Measurements from ENCODE around the gene RABEP1. TPM values are rescaled to one million over a fixed set of nuclear protein-coding genes. Genes with fewer than 3 reads are reported as not detected.

Gene RABEP1
- total RNA-seq, 1 experiment from 2014 or later: 21.8 TPM

GRCh38 chr17:5284681-5285080, 2.6 kb downstream of the RABEP1 start:
- TF ChIP-seq CTCF (IDR thresholded peaks at IDR 0.05; ENCODE audit: insufficient read depth in 1 of 2, low read depth in 1 of 2, low read length in 1 of 2, severe bottlenecking in 1 of 2, unreplicated experiment in 1 of 2): no peak
- no peak for DNase-seq
- no peak overlapping the region for H3K4me3 Mint-ChIP-seq (ENCODE audit: unreplicated experiment)
- Histone ChIP-seq H3K27me3 (replicated peaks; ENCODE audit: control insufficient read depth, insufficient read depth, low read length) (no peaks in the 10 kb centered on the region), H3K4me1 (no peaks in the 10 kb centered on the region), H3K36me3 (ENCODE audit: control insufficient read depth, insufficient read depth, low read length) (no peaks in the 10 kb centered on the region), H3K4me3 (ENCODE audit: low read depth, low read length) (no peak overlapping the region), H3K9me3 (no peaks in the 10 kb centered on the region)
- BruUV-seq (replicated peaks): no TSS peak
- intact Hi-C loops (cut with micrococcal nuclease; ENCODE audit: unreplicated experiment): no loop called here
- POLR2A ChIA-PET: interaction anchor here (0.7 kb wide), 1 partner anchor 678 kb away, joined by 4 read pairs; no protein-coding TSS in a partner anchor
- no peaks in the 10 kb centered on the region for H3K9me3 Mint-ChIP-seq (ENCODE audit: unreplicated experiment)
- peaks cover 8% of the 10 kb centered on the region for H3K4me1 Mint-ChIP-seq (ENCODE audit: low read depth, unreplicated experiment)
- no peaks in the 10 kb centered on the region for H3K27me3 Mint-ChIP-seq (ENCODE audit: insufficient read depth, unreplicated experiment)
- H3K36me3 Mint-ChIP-seq (ENCODE audit: insufficient read depth, unreplicated experiment): peaks cover 5% of the 10 kb centered on the region
- no peak overlapping the region for H3K27ac Mint-ChIP-seq (ENCODE audit: unreplicated experiment)
- CTCF ChIA-PET: no interaction called here

GRCh38 chr17:5286846-5287245, 4.8 kb downstream of the RABEP1 start:
- H3K4me3 ChIP-seq (ENCODE audit: low read depth, low read length): no peak overlapping the region
- no peaks in the 10 kb centered on the region for H3K9me3 ChIP-seq
- BruUV-seq (replicated peaks): no TSS peak
- H3K36me3 Mint-ChIP-seq (ENCODE audit: insufficient read depth, unreplicated experiment): peaks cover 5% of the 10 kb centered on the region
- no peak overlapping the region for H3K4me3 Mint-ChIP-seq (ENCODE audit: unreplicated experiment)
- no peaks in the 10 kb centered on the region for H3K4me1 ChIP-seq
- CTCF ChIA-PET: no interaction called here
- H3K9me3 Mint-ChIP-seq (ENCODE audit: unreplicated experiment): no peaks in the 10 kb centered on the region
- peak overlapping the region; percentile 27 for H3K27ac Mint-ChIP-seq (ENCODE audit: unreplicated experiment)
- no peaks in the 10 kb centered on the region for H3K36me3 ChIP-seq (ENCODE audit: control insufficient read depth, insufficient read depth, low read length)
- peak; percentile 43 to 68 for DNase-seq
- no peaks in the 10 kb centered on the region for H3K27me3 Mint-ChIP-seq (ENCODE audit: insufficient read depth, unreplicated experiment)
- TF ChIP-seq CTCF (IDR thresholded peaks at IDR 0.05; ENCODE audit: insufficient read depth in 1 of 2, low read depth in 1 of 2, low read length in 1 of 2, severe bottlenecking in 1 of 2, unreplicated experiment in 1 of 2): no peak
- intact Hi-C loops (cut with micrococcal nuclease; ENCODE audit: unreplicated experiment): no loop called here
- no peaks in the 10 kb centered on the region for H3K27me3 ChIP-seq (replicated peaks; ENCODE audit: control insufficient read depth, insufficient read depth, low read length)
- H3K4me1 Mint-ChIP-seq (ENCODE audit: low read depth, unreplicated experiment): peaks cover 8% of the 10 kb centered on the region
- POLR2A ChIA-PET: no interaction called here

- no peaks in the 10 kb centered on the region for H3K9me3 Mint-ChIP-seq (ENCODE audit: unreplicated experiment)
- no peak overlapping the region for H3K4me3 Mint-ChIP-seq (ENCODE audit: unreplicated experiment)
- no peaks in the 10 kb centered on the region for H3K9me3 ChIP-seq
- ChIA-PET CTCF (no interaction called here), POLR2A (no interaction called here)
- TF ChIP-seq CTCF (IDR thresholded peaks at IDR 0.05; ENCODE audit: insufficient read depth in 1 of 2, low read depth in 1 of 2, low read length in 1 of 2, severe bottlenecking in 1 of 2, unreplicated experiment in 1 of 2): no peak
- H3K4me1 ChIP-seq: no peaks in the 10 kb centered on the region
- BruUV-seq (replicated peaks): no TSS peak
- no peak overlapping the region for H3K27ac Mint-ChIP-seq (ENCODE audit: unreplicated experiment)
- H3K27me3 ChIP-seq (replicated peaks; ENCODE audit: control insufficient read depth, insufficient read depth, low read length): no peaks in the 10 kb centered on the region
- H3K4me1 Mint-ChIP-seq (ENCODE audit: low read depth, unreplicated experiment): peaks cover 4% of the 10 kb centered on the region
- intact Hi-C loops (cut with micrococcal nuclease; ENCODE audit: unreplicated experiment): no loop called here
- H3K36me3 ChIP-seq (ENCODE audit: control insufficient read depth, insufficient read depth, low read length): no peaks in the 10 kb centered on the region
- no peaks in the 10 kb centered on the region for H3K27me3 Mint-ChIP-seq (ENCODE audit: insufficient read depth, unreplicated experiment)
- DNase-seq: no peak
- H3K36me3 Mint-ChIP-seq (ENCODE audit: insufficient read depth, unreplicated experiment): peaks cover 5% of the 10 kb centered on the region
- H3K4me3 ChIP-seq (ENCODE audit: low read depth, low read length): no peak overlapping the region
Observed at GRCh38 chr17:5291683-5292350, 9.7 kb downstream of the RABEP1 start.
